ENCODE data around the gene VRTN. TPM values are rescaled to one million over a fixed set of nuclear protein-coding genes. Genes with fewer than 3 reads are reported as not detected.
A peak's percentile ranks its signal among the peaks of the same experiment; 100 is the strongest.

Gene VRTN
- total RNA-seq, 4 donors from 2014 or later = not detected

DNA sequence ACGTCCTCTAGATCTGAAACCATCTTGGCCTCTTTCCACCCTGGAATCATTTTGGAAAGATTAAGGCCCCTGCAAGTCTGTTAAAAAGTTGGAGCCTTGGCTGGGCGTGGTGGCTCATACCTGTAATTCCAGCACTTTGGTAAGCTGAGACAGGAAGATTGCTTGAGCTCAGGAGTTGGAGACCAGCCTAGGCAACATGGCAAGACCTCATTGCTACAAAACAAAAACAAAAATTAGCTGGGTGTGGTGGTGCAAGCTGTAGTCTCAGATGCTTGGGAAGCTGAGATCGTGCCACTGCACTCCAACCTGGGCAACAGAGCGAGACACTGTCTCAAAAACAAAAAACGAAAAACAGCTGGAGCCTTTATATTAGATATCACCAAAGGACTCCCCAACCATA is 34.7 kb upstream of the VRTN start:
- Histone ChIP-seq H3K27me3 (no peaks in the 10 kb centered on the region), H3K4me3 (no peak overlapping the region), H3K4me1 (no peaks in the 10 kb centered on the region), H3K9me3 (no peaks in the 10 kb centered on the region), H3K27ac (replicated peaks in 1 of 4) (no peak overlapping the region), H3K36me3 (no peaks in the 10 kb centered on the region)
- no peak for DNase-seq (ENCODE audit: extremely low spot score)
- 83% methylated on average over 5 of the region's 5 CpGs for WGBS
- TF ChIP-seq EP300 (IDR thresholded peaks at IDR 0.05) = no peak
- no peak for TF ChIP-seq POLR2A (IDR thresholded peaks at IDR 0.05; ENCODE audit: low read depth)
- TF ChIP-seq POLR2AphosphoS5 (IDR thresholded peaks at IDR 0.05) = no peak
- TF ChIP-seq, protein P1, sequence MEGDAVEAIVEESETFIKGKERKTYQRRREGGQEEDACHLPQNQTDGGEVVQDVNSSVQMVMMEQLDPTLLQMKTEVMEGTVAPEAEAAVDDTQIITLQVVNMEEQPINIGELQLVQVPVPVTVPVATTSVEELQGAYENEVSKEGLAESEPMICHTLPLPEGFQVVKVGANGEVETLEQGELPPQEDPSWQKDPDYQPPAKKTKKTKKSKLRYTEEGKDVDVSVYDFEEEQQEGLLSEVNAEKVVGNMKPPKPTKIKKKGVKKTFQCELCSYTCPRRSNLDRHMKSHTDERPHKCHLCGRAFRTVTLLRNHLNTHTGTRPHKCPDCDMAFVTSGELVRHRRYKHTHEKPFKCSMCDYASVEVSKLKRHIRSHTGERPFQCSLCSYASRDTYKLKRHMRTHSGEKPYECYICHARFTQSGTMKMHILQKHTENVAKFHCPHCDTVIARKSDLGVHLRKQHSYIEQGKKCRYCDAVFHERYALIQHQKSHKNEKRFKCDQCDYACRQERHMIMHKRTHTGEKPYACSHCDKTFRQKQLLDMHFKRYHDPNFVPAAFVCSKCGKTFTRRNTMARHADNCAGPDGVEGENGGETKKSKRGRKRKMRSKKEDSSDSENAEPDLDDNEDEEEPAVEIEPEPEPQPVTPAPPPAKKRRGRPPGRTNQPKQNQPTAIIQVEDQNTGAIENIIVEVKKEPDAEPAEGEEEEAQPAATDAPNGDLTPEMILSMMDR (IDR thresholded peaks at IDR 0.05) = no peak
- intact Hi-C loops (cut with DNase I) = no loop called here

DNA sequence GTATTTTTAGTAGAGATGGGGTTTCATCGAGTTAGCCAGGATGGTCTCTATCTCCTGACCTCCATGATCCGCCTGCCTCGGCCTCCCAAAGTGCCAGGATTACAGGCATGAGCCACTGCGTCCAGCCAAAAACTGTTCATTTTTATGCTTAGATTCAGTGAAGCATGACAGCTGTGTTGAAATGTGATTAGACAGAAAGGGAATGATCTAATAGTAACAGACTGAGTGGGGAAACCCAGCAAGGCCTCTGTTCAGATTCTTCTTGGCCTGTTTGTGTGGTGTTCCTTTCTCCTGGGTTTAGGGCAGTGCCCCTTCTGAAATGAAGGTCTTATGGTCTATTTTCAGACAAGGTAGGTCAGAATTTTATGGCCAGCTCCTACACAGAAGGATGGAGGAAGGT is 33.7 kb upstream of the VRTN start:
- no peak for DNase-seq (ENCODE audit: extremely low spot score)
- H3K36me3 ChIP-seq = no peaks in the 10 kb centered on the region
- H3K27me3 ChIP-seq = no peaks in the 10 kb centered on the region
- 85% methylated on average over 4 of the region's 4 CpGs for WGBS
- H3K4me1 ChIP-seq = no peaks in the 10 kb centered on the region
- no peaks in the 10 kb centered on the region for H3K9me3 ChIP-seq
- H3K27ac ChIP-seq (replicated peaks in 1 of 4) = no peak overlapping the region
- intact Hi-C loops (cut with DNase I) = no loop called here
- H3K4me3 ChIP-seq = no peak overlapping the region
- TF ChIP-seq POLR2AphosphoS5 (IDR thresholded peaks at IDR 0.05) (no peak), POLR2A (IDR thresholded peaks at IDR 0.05; ENCODE audit: low read depth) (no peak), EP300 (IDR thresholded peaks at IDR 0.05) (no peak)
- TF ChIP-seq, protein P1 (IDR thresholded peaks at IDR 0.05) = no peak

DNA sequence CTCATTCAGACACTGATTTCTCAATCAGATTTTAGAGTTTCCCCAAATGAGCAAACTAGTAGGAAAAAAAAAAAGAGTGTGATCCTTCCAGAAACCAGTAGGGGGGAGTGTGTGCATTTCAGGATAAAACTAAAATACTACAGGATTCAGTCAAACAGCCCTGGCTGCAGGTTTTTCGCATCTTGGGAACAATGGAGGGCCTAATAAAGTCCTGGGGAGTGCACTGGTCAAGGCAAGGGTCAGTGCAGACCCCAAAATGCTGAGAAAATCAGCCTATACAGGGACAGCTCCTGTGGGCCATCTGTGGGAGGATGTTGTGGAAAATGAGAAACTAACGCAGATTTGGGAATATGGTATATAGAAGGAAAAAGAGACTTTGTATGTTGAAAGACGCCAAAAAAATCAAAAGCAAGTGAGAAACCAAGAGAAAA is 23.3 kb upstream of the VRTN start:
- TF ChIP-seq POLR2A (IDR thresholded peaks at IDR 0.05; ENCODE audit: low read depth) = no peak
- TF ChIP-seq, protein P1 (IDR thresholded peaks at IDR 0.05) = peak in 2 of 3 experiments; percentile 37 to 54
- intact Hi-C loops (cut with DNase I) = no loop called here
- peaks cover 0 to 19% (median 0%) of the 10 kb centered on the region in 4 donors for H3K27me3 ChIP-seq
- no peaks in the 10 kb centered on the region for H3K4me1 ChIP-seq
- DNase-seq (ENCODE audit: extremely low spot score) = no peak
- H3K4me3 ChIP-seq = no peak overlapping the region
- 73% methylated on average over 3 of the region's 3 CpGs for WGBS
- no peak overlapping the region for H3K27ac ChIP-seq (replicated peaks in 1 of 4)
- H3K36me3 ChIP-seq = no peaks in the 10 kb centered on the region
- no peaks in the 10 kb centered on the region for H3K9me3 ChIP-seq

DNA sequence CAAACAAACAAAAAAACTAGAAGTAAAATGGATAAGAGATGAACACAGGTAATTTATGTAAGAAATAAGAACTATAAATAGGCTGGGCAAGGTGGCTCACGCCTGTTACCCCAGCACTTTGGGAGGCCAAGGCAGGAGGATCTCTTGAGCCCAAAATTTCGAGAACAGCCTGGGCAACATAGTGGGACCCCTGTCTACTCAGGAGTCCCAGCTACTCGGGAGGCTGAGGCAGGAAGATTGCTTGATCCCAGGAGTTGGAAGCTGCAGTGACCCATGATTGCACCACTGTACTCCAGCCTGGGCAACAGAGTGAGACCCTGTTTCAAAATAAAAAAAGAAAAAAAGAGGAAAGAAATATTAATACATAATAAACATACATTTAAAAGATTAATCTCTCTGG is 22.8 kb upstream of the VRTN start:
- Histone ChIP-seq H3K36me3 (no peaks in the 10 kb centered on the region), H3K27ac (replicated peaks in 1 of 4) (no peak overlapping the region), H3K4me1 (no peaks in the 10 kb centered on the region), H3K9me3 (no peaks in the 10 kb centered on the region), H3K4me3 (no peak overlapping the region), H3K27me3 (peaks cover 0 to 19% (median 0%) of the 10 kb centered on the region in 4 donors)
- intact Hi-C loops (cut with DNase I) = no loop called here
- TF ChIP-seq, protein P1 (IDR thresholded peaks at IDR 0.05) = no peak
- TF ChIP-seq EP300 (IDR thresholded peaks at IDR 0.05) (no peak), POLR2A (IDR thresholded peaks at IDR 0.05; ENCODE audit: low read depth) (no peak), POLR2AphosphoS5 (IDR thresholded peaks at IDR 0.05) (no peak)
- DNase-seq (ENCODE audit: extremely low spot score) = no peak
- WGBS = 80% methylated on average over 3 of the region's 3 CpGs

All from esophagus muscularis mucosa (tissue), 4 donors.